Measurements from ENCODE around the gene ATAD3C. TPM values are rescaled to one million over a fixed set of nuclear protein-coding genes. Genes with fewer than 3 reads are reported as not detected.
"Not testable (repeated sequence)": the region's sequence is repeated elsewhere in the genome, so short reads cannot be mapped to it uniquely, and the experiment has no call there.

The ATAD3C gene
- total RNA-seq, 1 experiment from 2014 or later, result 3.1 TPM

- DNase-seq (ENCODE audit: low spot score), result peak; percentile 92
Measured at GRCh38 chr1:1504777-1505365, 55.4 kb downstream of the ATAD3C start.

- peak; percentile 12 for DNase-seq (ENCODE audit: low spot score)
Measured at GRCh38 chr1:1505366-1505798, 55.9 kb downstream of the ATAD3C start.

GRCh38 chr1:1505801-1506200, 56.3 kb downstream of the ATAD3C start:
- peak; percentile 5 for DNase-seq (ENCODE audit: low spot score)

GRCh38 chr1:1507305-1507704, 57.8 kb downstream of the ATAD3C start:
- DNase-seq (ENCODE audit: low spot score), result no peak

- DNase-seq (ENCODE audit: low spot score), result not testable (repeated sequence)
Measured at GRCh38 chr1:1508775-1509464, 59.4 kb downstream of the ATAD3C start.

- not testable (repeated sequence) for DNase-seq (ENCODE audit: low spot score)
Measured at GRCh38 chr1:1509465-1509850, 60.0 kb downstream of the ATAD3C start.

GRCh38 chr1:1510912-1511532, 61.5 kb downstream of the ATAD3C start:
- peak; percentile 67 for DNase-seq (ENCODE audit: low spot score)

- DNase-seq (ENCODE audit: low spot score), result peak; percentile 95
Measured at GRCh38 chr1:1511533-1512285, 62.2 kb downstream of the ATAD3C start, which contains the start of gene ATAD3A. Gene ATAD3A, plus strand, starts transcription at chr1:1512162. Its CDS starts 107 bp downstream, at chr1:1512269.

GRCh38 chr1:1512425-1512824, 62.9 kb downstream of the ATAD3C start:
- DNase-seq (ENCODE audit: low spot score), result not testable (repeated sequence)

- not testable (repeated sequence) for DNase-seq (ENCODE audit: low spot score)
Measured at GRCh38 chr1:1513675-1514074, 64.2 kb downstream of the ATAD3C start.

GRCh38 chr1:1514376-1514775, 64.9 kb downstream of the ATAD3C start:
- DNase-seq (ENCODE audit: low spot score), result not testable (repeated sequence)

- DNase-seq (ENCODE audit: low spot score), result not testable (repeated sequence)
Measured at GRCh38 chr1:1516923-1517322, 67.4 kb downstream of the ATAD3C start.

- no peak for DNase-seq (ENCODE audit: low spot score)
Measured at GRCh38 chr1:1517973-1518620, 68.6 kb downstream of the ATAD3C start.

GRCh38 chr1:1518621-1519007, 69.1 kb downstream of the ATAD3C start:
- not testable (repeated sequence) for DNase-seq (ENCODE audit: low spot score)

Other genes with a start within 250 kb of the ATAD3C start
- 0.42 TPM in 1 of 2 replicates, not detected in the other for gene TNFRSF18, start 243.1 kb upstream of the ATAD3C start, total RNA-seq (2014; rRNA removed; shearing (Covaris generic))
- gene TNFRSF4, start 235.5 kb upstream of the ATAD3C start, total RNA-seq (2014; rRNA removed; shearing (Covaris generic)), result not detected in 2 replicates
- gene SDF4, start 217.7 kb upstream of the ATAD3C start, total RNA-seq (2014; rRNA removed; shearing (Covaris generic)), result 163 and 188 TPM in 2 replicates
- 84.2 and 87.7 TPM in 2 replicates for gene B3GALT6, start 217.5 kb upstream of the ATAD3C start, total RNA-seq (2014; rRNA removed; shearing (Covaris generic))
- gene C1QTNF12, start 203.0 kb upstream of the ATAD3C start, total RNA-seq (2014; rRNA removed; shearing (Covaris generic)), result 4.1 and 6.0 TPM in 2 replicates
- gene UBE2J2, start 175.8 kb upstream of the ATAD3C start, total RNA-seq (2014; rRNA removed; shearing (Covaris generic)), result 93.1 and 94.4 TPM in 2 replicates
- gene SCNN1D, start 169.3 kb upstream of the ATAD3C start, total RNA-seq (2014; rRNA removed; shearing (Covaris generic)), result 0.48 and 0.50 TPM in 2 replicates
- 104 and 113 TPM in 2 replicates for gene ACAP3, start 141.8 kb upstream of the ATAD3C start, total RNA-seq (2014; rRNA removed; shearing (Covaris generic))
- 152 and 157 TPM in 2 replicates for gene PUSL1, start 141.1 kb upstream of the ATAD3C start, total RNA-seq (2014; rRNA removed; shearing (Covaris generic))
- 174 and 200 TPM in 2 replicates for gene INTS11, start 125.0 kb upstream of the ATAD3C start, total RNA-seq (2014; rRNA removed; shearing (Covaris generic))
- 62.5 and 70.5 TPM in 2 replicates for gene CPTP, start 124.9 kb upstream of the ATAD3C start, total RNA-seq (2014; rRNA removed; shearing (Covaris generic))
- gene TAS1R3, start 118.4 kb upstream of the ATAD3C start, total RNA-seq (2014; rRNA removed; shearing (Covaris generic)), result 0.89 and 1.6 TPM in 2 replicates
- 246 and 269 TPM in 2 replicates for gene DVL1, start 100.3 kb upstream of the ATAD3C start, total RNA-seq (2014; rRNA removed; shearing (Covaris generic))
- not detected in 2 replicates for gene MXRA8, start 91.1 kb upstream of the ATAD3C start, total RNA-seq (2014; rRNA removed; shearing (Covaris generic))
- gene AURKAIP1, start 74.5 kb upstream of the ATAD3C start, total RNA-seq (2014; rRNA removed; shearing (Covaris generic)), result 377 and 383 TPM in 2 replicates
- 200 and 243 TPM in 2 replicates for gene CCNL2, start 50.4 kb upstream of the ATAD3C start, total RNA-seq (2014; rRNA removed; shearing (Covaris generic))
- gene MRPL20, start 42.4 kb upstream of the ATAD3C start, total RNA-seq (2014; rRNA removed; shearing (Covaris generic)), result 235 and 276 TPM in 2 replicates
- gene ANKRD65, start 28.4 kb upstream of the ATAD3C start, total RNA-seq (2014; rRNA removed; shearing (Covaris generic)), result 0.44 and 1.4 TPM in 2 replicates
- gene VWA1, start 14.0 kb upstream of the ATAD3C start, total RNA-seq (2014; rRNA removed; shearing (Covaris generic)), result 220 and 232 TPM in 2 replicates
- 102 and 111 TPM in 2 replicates for gene ATAD3B, start 22.1 kb downstream of the ATAD3C start, total RNA-seq (2014; rRNA removed; shearing (Covaris generic))
- gene ATAD3A, start 62.5 kb downstream of the ATAD3C start, total RNA-seq (2014; rRNA removed; shearing (Covaris generic)), result 155 and 162 TPM in 2 replicates
- 1.4 and 2.4 TPM in 2 replicates for gene TMEM240, start 90.9 kb downstream of the ATAD3C start, total RNA-seq (2014; rRNA removed; shearing (Covaris generic))
- gene SSU72, start 125.2 kb downstream of the ATAD3C start, total RNA-seq (2014; rRNA removed; shearing (Covaris generic)), result 140 and 148 TPM in 2 replicates
- not detected in 2 replicates for gene FNDC10, start 150.4 kb downstream of the ATAD3C start, total RNA-seq (2014; rRNA removed; shearing (Covaris generic))
- gene MIB2, start 165.8 kb downstream of the ATAD3C start, total RNA-seq (2014; rRNA removed; shearing (Covaris generic)), result 65.3 and 89.0 TPM in 2 replicates
- 0.10 and 1.3 TPM in 2 replicates for gene MMP23B, start 182.5 kb downstream of the ATAD3C start, total RNA-seq (2014; rRNA removed; shearing (Covaris generic))
- 21.9 and 24.1 TPM in 2 replicates for gene CDK11B, start 209.3 kb downstream of the ATAD3C start, total RNA-seq (2014; rRNA removed; shearing (Covaris generic))
- gene SLC35E2B, start 243.1 kb downstream of the ATAD3C start, total RNA-seq (2014; rRNA removed; shearing (Covaris generic)), result 34.6 and 35.1 TPM in 2 replicates

All from HT-29 (cell line).